Erythroblast (primary cell): ENCODE data around the gene MAGT1.
A peak's percentile ranks its signal among the peaks of the same experiment; 100 is the strongest.

Experiments
- GATA1 ChIP-seq: IDR thresholded peaks from 2 replicates; pipeline ENCODE4 v1.6.1; 2011; ENCODE audit warnings: low read depth, mild to moderate bottlenecking, control low read depth, low read length, moderate library complexity
- POLR2A ChIP-seq: IDR thresholded peaks from 2 replicates; pipeline ENCODE4 v1.6.1; 2011; ENCODE audit warnings: mild to moderate bottlenecking, low read length

- TF ChIP-seq POLR2A = peak; percentile 95
- no peak for TF ChIP-seq GATA1
Observed at GRCh38 chrX:77894921-77895886, at the start of gene MAGT1.
